ENCODE results near the gene DHRS4L2.
"Not testable (repeated sequence)": the region's sequence is repeated elsewhere in the genome, so short reads cannot be mapped to it uniquely, and the experiment has no call there.

The DHRS4L2 gene

DNA sequence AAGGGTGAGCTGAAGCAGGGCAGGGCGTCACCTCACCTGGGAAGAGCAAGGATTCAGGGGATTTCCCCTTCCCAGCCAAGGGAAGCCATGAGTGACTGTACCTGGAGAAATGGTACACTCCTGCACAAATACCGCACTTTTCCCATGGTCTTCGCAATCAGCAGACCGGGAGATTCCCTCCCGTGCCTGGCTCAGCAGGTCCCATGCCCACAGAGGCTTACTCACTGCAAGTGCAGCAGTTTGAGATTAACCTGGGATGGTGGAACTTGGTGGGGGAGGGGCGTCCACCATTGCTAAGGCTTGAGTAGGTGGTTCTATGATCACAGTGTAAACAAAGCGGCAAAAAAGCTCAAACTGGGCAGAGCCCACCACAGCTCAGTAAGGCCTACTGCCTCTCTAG, 46.1 kb upstream of the DHRS4L2 start:
- no peak for DNase-seq
- H2AFZ ChIP-seq (ENCODE audit: low read length): no peak overlapping the region
- no peaks in the 10 kb centered on the region for H3K9me2 ChIP-seq (replicated peaks; ENCODE audit: insufficient read depth, low read length)
- H3K9me3 ChIP-seq (replicated peaks; ENCODE audit: insufficient read depth, low read length): no peaks in the 10 kb centered on the region
- H4K20me1 ChIP-seq (ENCODE audit: insufficient read depth, low read length): no peaks in the 10 kb centered on the region
- H3K79me2 ChIP-seq (ENCODE audit: low read length): no peaks in the 10 kb centered on the region
- H3K9ac ChIP-seq (ENCODE audit: low read length): no peak overlapping the region
- no peak overlapping the region for H3K4me3 ChIP-seq (ENCODE audit: low read length)
- H3K36me3 ChIP-seq (replicated peaks; ENCODE audit: insufficient read depth, low read length): no peaks in the 10 kb centered on the region
- no peak overlapping the region for H3K27ac ChIP-seq (ENCODE audit: low read length)
- TF ChIP-seq EZH2 (optimal IDR thresholded peaks at IDR 0.05; ENCODE audit: low read depth, low read length) (no peak), EZH2phosphoT487 (IDR thresholded peaks at IDR 0.05; ENCODE audit: low read length) (no peak), CTCF (IDR thresholded peaks at IDR 0.05; ENCODE audit: low read length) (no peak)
- H3K27me3 ChIP-seq (replicated peaks; ENCODE audit: insufficient read depth, low read length): no peaks in the 10 kb centered on the region
- no peaks in the 10 kb centered on the region for H3F3A ChIP-seq (ENCODE audit: insufficient read depth, low read length)
- no peak overlapping the region for H3K4me2 ChIP-seq (ENCODE audit: low read depth, low read length)
- H3K4me1 ChIP-seq (ENCODE audit: low read length): no peaks in the 10 kb centered on the region

- not testable (repeated sequence) for H2AFZ ChIP-seq (ENCODE audit: low read length); H3K4me2 ChIP-seq (ENCODE audit: low read depth, low read length); DNase-seq; H3K4me1 ChIP-seq (ENCODE audit: low read length); H3F3A ChIP-seq (ENCODE audit: insufficient read depth, low read length); H3K9me3 ChIP-seq (replicated peaks; ENCODE audit: insufficient read depth, low read length); H3K27ac ChIP-seq (ENCODE audit: low read length); H3K79me2 ChIP-seq (ENCODE audit: low read length); H3K36me3 ChIP-seq (replicated peaks; ENCODE audit: insufficient read depth, low read length); H3K9ac ChIP-seq (ENCODE audit: low read length); H3K4me3 ChIP-seq (ENCODE audit: low read length); H4K20me1 ChIP-seq (ENCODE audit: insufficient read depth, low read length); H3K9me2 ChIP-seq (replicated peaks; ENCODE audit: insufficient read depth, low read length); H3K27me3 ChIP-seq (replicated peaks; ENCODE audit: insufficient read depth, low read length)
Measured at GRCh38 chr14:23949069-23949468, 39.7 kb upstream of the DHRS4L2 start.

DNA sequence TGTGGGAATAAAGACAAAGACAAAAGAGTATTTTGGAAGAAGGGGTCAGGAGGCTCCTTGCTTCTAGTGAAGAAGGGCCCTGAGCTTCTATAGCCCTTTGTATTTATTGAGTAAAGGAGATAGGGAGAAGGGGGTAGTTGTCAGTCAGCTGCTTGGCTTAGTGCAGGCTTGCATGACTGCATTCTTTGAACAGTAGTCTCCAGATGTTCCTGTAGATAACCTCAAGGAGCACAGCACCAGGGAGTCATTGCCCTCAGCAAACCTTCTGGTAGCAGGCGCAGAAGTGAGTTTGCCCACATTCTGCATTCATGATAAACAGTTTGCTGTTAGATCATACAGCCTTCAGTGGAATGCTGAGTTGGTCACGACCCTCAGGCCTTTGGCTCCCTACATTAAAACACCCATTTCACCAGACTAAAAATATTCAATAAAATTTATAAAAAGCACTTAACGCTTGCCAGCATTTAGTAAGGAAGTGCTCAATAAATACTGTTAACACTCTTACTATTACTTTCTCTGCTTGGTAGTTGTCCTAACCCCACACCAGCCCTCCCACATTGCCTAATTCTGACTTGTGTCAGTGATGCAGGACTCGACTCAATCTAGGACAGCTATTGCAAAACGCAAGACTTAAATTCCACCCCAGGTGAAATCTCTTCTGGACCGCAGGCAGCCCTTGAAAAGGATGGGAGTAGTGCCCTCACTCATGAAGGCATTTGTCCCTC, 38.2 kb upstream of the DHRS4L2 start:
- no peak for TF ChIP-seq EZH2 (optimal IDR thresholded peaks at IDR 0.05; ENCODE audit: low read depth, low read length)
- TF ChIP-seq CTCF (IDR thresholded peaks at IDR 0.05; ENCODE audit: low read length): no peak
- TF ChIP-seq EZH2phosphoT487 (IDR thresholded peaks at IDR 0.05; ENCODE audit: low read length): no peak
- H3K27ac ChIP-seq (ENCODE audit: low read length): no peak overlapping the region
- H3K9me3 ChIP-seq (replicated peaks; ENCODE audit: insufficient read depth, low read length): no peaks in the 10 kb centered on the region

DNA sequence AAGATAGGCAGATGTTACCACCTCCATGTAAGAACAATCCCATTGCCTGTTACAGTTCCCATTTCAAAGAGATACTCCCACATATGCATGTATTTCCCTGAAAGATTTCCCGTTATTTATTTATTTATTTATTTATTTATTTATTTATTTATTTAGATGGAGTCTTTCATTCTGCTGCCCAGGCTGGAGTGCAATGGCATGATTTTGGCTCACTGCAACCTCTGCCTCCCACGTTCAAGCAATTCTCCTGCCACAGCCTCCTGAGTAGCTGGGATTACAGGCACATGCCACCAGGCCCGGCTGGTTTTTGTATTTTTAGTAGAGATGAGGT, 37.6 kb upstream of the DHRS4L2 start:
- H3K9ac ChIP-seq (ENCODE audit: low read length); H3K79me2 ChIP-seq (ENCODE audit: low read length); H2AFZ ChIP-seq (ENCODE audit: low read length); H3K27me3 ChIP-seq (replicated peaks; ENCODE audit: insufficient read depth, low read length); H3K27ac ChIP-seq (ENCODE audit: low read length); DNase-seq; H3F3A ChIP-seq (ENCODE audit: insufficient read depth, low read length); H3K4me2 ChIP-seq (ENCODE audit: low read depth, low read length); H3K9me2 ChIP-seq (replicated peaks; ENCODE audit: insufficient read depth, low read length); H3K4me1 ChIP-seq (ENCODE audit: low read length); H3K9me3 ChIP-seq (replicated peaks; ENCODE audit: insufficient read depth, low read length); H4K20me1 ChIP-seq (ENCODE audit: insufficient read depth, low read length); H3K36me3 ChIP-seq (replicated peaks; ENCODE audit: insufficient read depth, low read length); H3K4me3 ChIP-seq (ENCODE audit: low read length): not testable (repeated sequence)

More for the DNA sequence above, 38.2 kb upstream of the DHRS4L2 start:
- H3K27me3 ChIP-seq (replicated peaks; ENCODE audit: insufficient read depth, low read length): no peaks in the 10 kb centered on the region
- no peaks in the 10 kb centered on the region for H4K20me1 ChIP-seq (ENCODE audit: insufficient read depth, low read length)
- H3K9me2 ChIP-seq (replicated peaks; ENCODE audit: insufficient read depth, low read length): no peaks in the 10 kb centered on the region
- H3K36me3 ChIP-seq (replicated peaks; ENCODE audit: insufficient read depth, low read length): no peaks in the 10 kb centered on the region
- no peak for DNase-seq
- H3K4me3 ChIP-seq (ENCODE audit: low read length): no peak overlapping the region
- no peak overlapping the region for H3K9ac ChIP-seq (ENCODE audit: low read length)
- no peak overlapping the region for H3K4me2 ChIP-seq (ENCODE audit: low read depth, low read length)
- no peaks in the 10 kb centered on the region for H3F3A ChIP-seq (ENCODE audit: insufficient read depth, low read length)
- no peak overlapping the region for H2AFZ ChIP-seq (ENCODE audit: low read length)
- no peaks in the 10 kb centered on the region for H3K79me2 ChIP-seq (ENCODE audit: low read length)
- no peaks in the 10 kb centered on the region for H3K4me1 ChIP-seq (ENCODE audit: low read length)

All from MM.1S (cell line).